SK-N-SH (cell line): ENCODE results near the gene PER2. TPM values are rescaled to one million over a fixed set of nuclear protein-coding genes. Genes with fewer than 3 reads are reported as not detected.

Source experiments
- CTCF ChIA-PET: fragments of 300-600, 350-600 bp; formaldehyde crosslinking; extraction: SDS; loops from one replicate; lab custom pipeline; 2021; lab: Yijun Ruan, JAX
- POLR2A ChIA-PET: fragments of 350-600 bp; sonication (Branson Sonifier 250); formaldehyde crosslinking; extraction: SDS; loops from one replicate; lab custom pipeline; 2020; ENCODE audit warnings: antibody characterized with exemption, inconsistent platforms; lab: Yijun Ruan, JAX
- DNase-seq: peaks from one replicate; pipeline ENCODE4 v3.0.0; 2012
- H2AFZ ChIP-seq: fragments of 200-600 bp; sonication (generic); 2 replicates; pipeline ENCODE4 v1.8.1; 2016; ENCODE audit warnings: antibody characterized with exemption, mild to moderate bottlenecking, low read depth
- H3F3A ChIP-seq: fragments of 200-600 bp; sonication (generic); replicated peaks from 2 replicates; pipeline ENCODE3; 2016; ENCODE audit warnings: antibody characterized with exemption, mild to moderate bottlenecking; ENCODE audit not compliant: insufficient read depth
- H3K27ac ChIP-seq, 2 experiments: fragments of 200-500 bp in 1 of 2; fragments of 200-600 bp in 1 of 2; sonication (Bioruptor generic) in 1 of 2; sonication (generic), shearing (Covaris generic) in 1 of 2; 2 replicates each; pipeline versions ENCODE4 v1.5.1 to v1.6.1; 2014 to 2016; ENCODE audit warnings: low read depth in 2 of 2, inconsistent platforms in 1 of 2, low read length in 1 of 2, mild to moderate bottlenecking in 1 of 2, mixed read lengths in 1 of 2
- H3K27me3 ChIP-seq: fragments of 200-600 bp; sonication (generic), shearing (Covaris generic); 2 replicates; pipeline ENCODE4 v1.6.1; 2016; ENCODE audit warnings: mixed run types; ENCODE audit not compliant: insufficient read depth
- H3K36me3 ChIP-seq, 2 experiments: fragments of 200-500 bp in 1 of 2; fragments of 200-600 bp in 1 of 2; sonication (Bioruptor generic) in 1 of 2; sonication (generic) in 1 of 2; replicated peaks in 1 of 2; 2 replicates each; pipeline versions ENCODE3 to v1.5.1; 2014 to 2016; ENCODE audit warnings: low read length in 1 of 2, mild to moderate bottlenecking in 1 of 2; ENCODE audit not compliant: insufficient read depth in 2 of 2, control insufficient read depth in 1 of 2
- H3K4me1 ChIP-seq, 2 experiments: fragments of 200-500 bp in 1 of 2; fragments of 200-600 bp in 1 of 2; sonication (Bioruptor generic) in 1 of 2; sonication (generic), shearing (Covaris generic) in 1 of 2; 2 replicates each; pipeline versions ENCODE4 v1.5.1 to v1.6.1; 2014 to 2016; ENCODE audit warnings: low read depth in 1 of 2, low read length in 1 of 2, mixed run types in 1 of 2; ENCODE audit not compliant: insufficient read depth in 2 of 2, control insufficient read depth in 1 of 2
- H3K4me2 ChIP-seq: fragments of 200-600 bp; sonication (generic), shearing (Covaris generic); 2 replicates; pipeline ENCODE4 v1.6.1; 2017; ENCODE audit warnings: mixed run types
- H3K4me3 ChIP-seq, 2 experiments: fragments of 200-500 bp in 1 of 2; fragments of 200-600 bp in 1 of 2; sonication (Bioruptor generic) in 1 of 2; sonication (generic), shearing (Covaris generic) in 1 of 2; 2 replicates each; pipeline versions ENCODE4 v1.5.1 to v1.8.1; 2014 to 2016; ENCODE audit warnings: low read depth in 2 of 2, inconsistent platforms in 1 of 2, low read length in 1 of 2, mild to moderate bottlenecking in 1 of 2, mixed read lengths in 1 of 2, moderate library complexity in 1 of 2
- H3K79me2 ChIP-seq: fragments of 200-600 bp; sonication (generic); 2 replicates; pipeline ENCODE4 v1.8.1; 2017; ENCODE audit warnings: mild to moderate bottlenecking; ENCODE audit not compliant: insufficient read depth
- H3K9ac ChIP-seq: fragments of 200-600 bp; sonication (generic); 2 replicates; pipeline ENCODE4 v1.6.1; 2017; ENCODE audit warnings: mixed run types
- H3K9me2 ChIP-seq: fragments of 200-600 bp; sonication (generic); 2 replicates; pipeline ENCODE4 v1.6.1; 2017; ENCODE audit warnings: mixed run types
- H3K9me3 ChIP-seq: fragments of 200-600 bp; sonication (generic); 2 replicates; pipeline ENCODE4 v1.6.1; 2017; ENCODE audit warnings: mixed run types, mild to moderate bottlenecking, moderate library complexity
- H4K20me1 ChIP-seq: fragments of 200-600 bp; sonication (generic); 2 replicates; pipeline ENCODE4 v1.6.1; 2017; ENCODE audit warnings: mild to moderate bottlenecking, mixed run types; ENCODE audit not compliant: insufficient read depth
- CHD2 ChIP-seq: fragments of 150-350 bp; IDR thresholded peaks from 2 replicates; pipeline ENCODE4 v1.6.1; 2018; ENCODE audit warnings: low read length; ENCODE audit not compliant: partially characterized antibody
- EP300 ChIP-seq, 2 experiments: IDR thresholded peaks; 2 replicates each; pipeline versions ENCODE4 v1.4.0 to v1.6.1; 2012; ENCODE audit warnings: borderline replicate concordance in 1 of 2, low read depth in 1 of 2, low read length in 1 of 2
- FOXJ3 ChIP-seq: sonication (generic); formaldehyde crosslinking; IDR thresholded peaks from 2 replicates; pipeline ENCODE4 v1.5.1; 2020; ENCODE audit warnings: mild to moderate bottlenecking, missing genetic modification reagents
- JUND ChIP-seq: IDR thresholded peaks from 2 replicates; pipeline ENCODE4 v1.4.0; 2012
- MAX ChIP-seq: IDR thresholded peaks from 2 replicates; pipeline ENCODE4 v1.4.0; 2012; ENCODE audit warnings: low read depth
- MEF2A ChIP-seq: IDR thresholded peaks from 2 replicates; pipeline ENCODE4 v1.4.0; 2012; ENCODE audit warnings: low read depth, borderline replicate concordance
- MXI1 ChIP-seq: IDR thresholded peaks from 2 replicates; pipeline ENCODE4 v1.6.1; 2012; ENCODE audit warnings: mild to moderate bottlenecking, low read depth, low read length, improper control_type of control experiment
- NRF1 ChIP-seq: IDR thresholded peaks from 2 replicates; pipeline ENCODE4 v1.6.1; 2012; ENCODE audit warnings: low read depth, mild to moderate bottlenecking, low read length
- POLR2AphosphoS5 ChIP-seq: IDR thresholded peaks from 2 replicates; pipeline ENCODE4 v1.6.1; 2012; ENCODE audit warnings: low read depth, low read length
- RAD21 ChIP-seq: IDR thresholded peaks from 2 replicates; pipeline ENCODE4 v1.6.1; 2012; ENCODE audit warnings: mild to moderate bottlenecking, low read length
- REST ChIP-seq: IDR thresholded peaks from 2 replicates; pipeline ENCODE4 v1.6.1; 2012; ENCODE audit warnings: mild to moderate bottlenecking, low read depth, low read length, moderate library complexity
- USF1 ChIP-seq: IDR thresholded peaks from 2 replicates; pipeline ENCODE4 v1.4.0; 2012; ENCODE audit warnings: low read depth, borderline replicate concordance
- YY1 ChIP-seq: IDR thresholded peaks from 2 replicates; pipeline ENCODE4 v1.4.0; 2012; ENCODE audit warnings: low read depth, mild to moderate bottlenecking
- ZBTB33 ChIP-seq: IDR thresholded peaks from 2 replicates; pipeline ENCODE4 v1.4.0; 2012; ENCODE audit warnings: low read depth, borderline replicate concordance
- WGBS: methylation state at CpG from one replicate; pipeline ENCODE4 v1.1.6; 2017; ENCODE audit warnings: low lambda C conversion rate; 5-methylcytosine and 5-hydroxymethylcytosine counted together
- polyA plus RNA-seq, 3 experiments: library from polyadenylated mRNA; depleted of rRNA; stranded (reverse); fragments of >200 nt; gene quantifications; 2 replicates each; pipeline ENCODE4 v1.2.3, GENCODE V29; 2012

The PER2 gene
- polyA plus RNA-seq, 1 of the 3 experiments (the other 2 are of a cell fraction) = 0.82 TPM

- WGBS = 67% methylated on average over 7 of the region's 9 CpGs
- Histone ChIP-seq H3K4me3 (no peak overlapping the region), H3K36me3 (no peaks in the 10 kb centered on the region), H3K9ac (no peak overlapping the region), H3K27me3 (peaks cover 7% of the 10 kb centered on the region; the same call in 1 of the 2 replicates), H3K27ac (no peak overlapping the region), H2AFZ (no peak overlapping the region), H4K20me1 (no peaks in the 10 kb centered on the region), H3K4me2 (no peak overlapping the region), H3F3A (no peaks in the 10 kb centered on the region), H3K79me2 (no peaks in the 10 kb centered on the region), H3K9me2 (no peaks in the 10 kb centered on the region), H3K4me1 (peaks cover 0 to 5% of the 10 kb centered on the region in 2 experiments; a peak in 1 of 4 replicates), H3K9me3 (no peaks in the 10 kb centered on the region)
- ChIA-PET CTCF (no interaction called here), POLR2A (no interaction called here)
- no peak for DNase-seq
- TF ChIP-seq MXI1 (no peak), MEF2A (no peak), RAD21 (no peak), CHD2 (no peak)
Observed at GRCh38 chr2:238294046-238294392, 5.6 kb upstream of the PER2 start.

- Histone ChIP-seq H3K9me2 (no peaks in the 10 kb centered on the region), H3F3A (no peaks in the 10 kb centered on the region), H3K27ac (no peak overlapping the region), H3K4me2 (no peak overlapping the region), H3K27me3 (peaks cover 7% of the 10 kb centered on the region; the same call in 1 of the 2 replicates), H3K9ac (no peak overlapping the region), H3K36me3 (no peaks in the 10 kb centered on the region), H3K4me1 (peaks cover 8 to 15% of the 10 kb centered on the region in 2 experiments; a peak in 3 of 4 replicates), H2AFZ (no peak overlapping the region), H3K79me2 (peaks cover 16% of the 10 kb centered on the region; the same call in 1 of the 2 replicates), H3K4me3 (no peak overlapping the region), H3K9me3 (no peaks in the 10 kb centered on the region), H4K20me1 (0 out of 2 replicates have a peak, but pooled peaks cover 7% of the 10 kb centered on the region)
- TF ChIP-seq REST = no peak
- no peak for TF ChIP-seq FOXJ3 (CRISPR knock-in tag)
- TF ChIP-seq POLR2AphosphoS5 = no peak
- TF ChIP-seq NRF1 = no peak
- no peak for TF ChIP-seq CHD2
- TF ChIP-seq JUND = no peak
- no peak for TF ChIP-seq USF1
- no peak for TF ChIP-seq ZBTB33
- no peak for TF ChIP-seq MAX
- no peak for TF ChIP-seq EP300 (IDR thresholded peaks at IDR 0.05; ENCODE audit: borderline replicate concordance in 1 of 2, low read depth in 1 of 2, low read length in 1 of 2)
- no peak for TF ChIP-seq YY1
- no peak for DNase-seq
- 76% methylated on average over 6 of the region's 8 CpGs for WGBS
- POLR2A ChIA-PET = interaction anchor here (0.8 kb wide), 1 partner anchor 10 kb away, joined by 3 read pairs; no protein-coding TSS in a partner anchor
- CTCF ChIA-PET = interaction anchor here (1.0 to 1.3 kb wide), 2 partner anchors 17 to 28 kb away, joined by 3 to 6 read pairs; no protein-coding TSS in a partner anchor
Observed at GRCh38 chr2:238291550-238292281, 3.3 kb upstream of the PER2 start.
